CD4-positive, alpha-beta T cell (primary cell): ENCODE data around the gene SPTBN1. TPM values are rescaled to one million over a fixed set of nuclear protein-coding genes. Genes with fewer than 3 reads are reported as not detected.

Experiments
- ATAC-seq: fragments of 200-7000 bp; cut with Tn5 transposase; one replicate; pipeline ENCODE4 v1.10.0; 2022; ENCODE audit warnings: mild to moderate bottlenecking; ENCODE audit not compliant: poor library complexity
- CTCF ChIA-PET: fragments of 350-600 bp; sonication (Branson Sonifier 250); formaldehyde crosslinking; loops from one replicate; lab custom pipeline; 2021; ENCODE audit warnings: antibody characterized with exemption, inconsistent platforms; lab: Charles Lee
- POLR2A ChIA-PET: fragments of 350-600 bp; sonication (Branson Sonifier 250); formaldehyde crosslinking; loops from one replicate; lab custom pipeline; 2021; ENCODE audit warnings: antibody characterized with exemption, inconsistent platforms; lab: Charles Lee
- DNase-seq, 14 experiments: peaks; one replicate each; pipeline ENCODE4 v3.0.0-alpha.2; 2013 to 2020; ENCODE audit warnings: mixed read lengths in 2 of 14
- H3K27ac ChIP-seq, 2 donors: one replicate each; pipeline versions ENCODE4 v1.5.1 to v1.7.0; 2013; ENCODE audit warnings: low read length in 2 of 2, low read depth in 1 of 2, mild to moderate bottlenecking in 1 of 2
- H3K27me3 ChIP-seq, 2 experiments: 1 replicate in 1 of 2; 2 replicates in 1 of 2; pipeline versions ENCODE4 v1.6.1 to v1.7.0; 2013; ENCODE audit warnings: low read length in 2 of 2, control low read depth in 1 of 2, mild to moderate bottlenecking in 1 of 2, moderate library complexity in 1 of 2; ENCODE audit not compliant: insufficient read depth in 2 of 2, control insufficient read depth in 1 of 2
- H3K36me3 ChIP-seq: one replicate; pipeline ENCODE4 v1.6.1; 2013; ENCODE audit warnings: low read length, control low read depth; ENCODE audit not compliant: insufficient read depth
- H3K4me1 ChIP-seq: one replicate; pipeline ENCODE4 v1.6.1; 2013; ENCODE audit warnings: low read length, control low read depth; ENCODE audit not compliant: insufficient read depth
- H3K4me3 ChIP-seq: one replicate; pipeline ENCODE4 v1.5.1; 2013; ENCODE audit warnings: mild to moderate bottlenecking, low read length, moderate library complexity
- H3K9me3 ChIP-seq, 2 experiments: 1 replicate in 1 of 2; 2 replicates in 1 of 2; pipeline versions ENCODE4 v1.6.1 to v1.7.0; 2013; ENCODE audit warnings: low read length in 2 of 2, mild to moderate bottlenecking in 2 of 2, control low read depth in 1 of 2, moderate library complexity in 1 of 2; ENCODE audit not compliant: control insufficient read depth in 1 of 2, insufficient read depth in 1 of 2
- H3K27ac Mint-ChIP-seq: one replicate; pipeline ENCODE4 v1.8.0; 2020; ENCODE audit warnings: mixed read lengths
- H3K27me3 Mint-ChIP-seq: one replicate; pipeline ENCODE4 v1.8.0; 2021; ENCODE audit warnings: mixed read lengths
- H3K36me3 Mint-ChIP-seq: one replicate; pipeline ENCODE4 v1.8.0; 2021; ENCODE audit warnings: low read depth, mixed read lengths
- H3K4me1 Mint-ChIP-seq: one replicate; pipeline ENCODE4 v1.8.0; 2021; ENCODE audit warnings: low read depth, mixed read lengths
- H3K4me3 Mint-ChIP-seq: one replicate; pipeline ENCODE4 v1.8.0; 2020; ENCODE audit warnings: mild to moderate bottlenecking, mixed read lengths
- H3K9me3 Mint-ChIP-seq: one replicate; pipeline ENCODE4 v1.8.0; 2020; ENCODE audit warnings: mixed read lengths
- CTCF ChIP-seq: fragments of 200-600 bp; IDR thresholded peaks from one replicate; pipeline ENCODE4 v1.8.0; 2022; ENCODE audit warnings: antibody characterized with exemption, mild to moderate bottlenecking
- intact Hi-C, 2 experiments: fragments of 100-400 bp; cut with DNase I in 1 of 2; cut with micrococcal nuclease in 1 of 2; formaldehyde crosslinking; loops; one replicate each; pipeline versions ENCODE4 v1.15.1 to v1.9.0; 2023 to 2025; cut with DNase I, micrococcal nuclease
- total RNA-seq, 174 experiments: library from RNA in 2 of 174; stranded (reverse) in 2 of 174; gene quantifications; one replicate each; pipeline ENCODE4 v1.2.3 and lab custom pipeline; 2021 to 2026

SPTBN1 gene
- total RNA-seq, 2 experiments from 2014 or later: 156 to 166 TPM

GRCh38 chr2:54624591-54625071 lies 168.5 kb downstream of the SPTBN1 start:
- intact Hi-C loops: no loop called here
- TF ChIP-seq CTCF: no peak
- CTCF ChIA-PET: interaction anchor here (0.7 to 1.1 kb wide), 2 partner anchors 18 to 41 kb away, joined by 3 read pairs; no protein-coding TSS in a partner anchor
- Mint-ChIP-seq H3K27ac (no peak overlapping the region), H3K9me3 (no peaks in the 10 kb centered on the region), H3K4me1 (peaks cover 21% of the 10 kb centered on the region), H3K36me3 (peaks cover 99% of the 10 kb centered on the region), H3K27me3 (no peaks in the 10 kb centered on the region), H3K4me3 (no peak overlapping the region)
- ATAC-seq (no peak), DNase-seq (no peak)
- no peak overlapping the region for H3K27ac ChIP-seq
- no peaks in the 10 kb centered on the region for H3K9me3 ChIP-seq
- H3K27me3 ChIP-seq: no peaks in the 10 kb centered on the region
- peaks cover 97% of the 10 kb centered on the region for H3K36me3 ChIP-seq
- H3K4me1 ChIP-seq: no peaks in the 10 kb centered on the region
- POLR2A ChIA-PET: interaction anchor here (1.8 kb wide), 1 partner anchor 10 kb away, joined by 5 read pairs; no protein-coding TSS in a partner anchor
- H3K4me3 ChIP-seq: no peak overlapping the region

- CTCF ChIA-PET: interaction anchor here (1.6 kb wide), 1 partner anchor 39 kb away, joined by 3 read pairs; no protein-coding TSS in a partner anchor
- Mint-ChIP-seq H3K27ac (peak overlapping the region; percentile 29), H3K4me1 (peaks cover 14% of the 10 kb centered on the region), H3K4me3 (no peak overlapping the region), H3K27me3 (no peaks in the 10 kb centered on the region), H3K36me3 (peaks cover 99% of the 10 kb centered on the region), H3K9me3 (no peaks in the 10 kb centered on the region)
- H3K27me3 ChIP-seq: no peaks in the 10 kb centered on the region
- H3K36me3 ChIP-seq: peaks cover 97% of the 10 kb centered on the region
- no peak for ATAC-seq
- H3K4me1 ChIP-seq: no peaks in the 10 kb centered on the region
- POLR2A ChIA-PET: interaction anchor here (1.8 kb wide), 1 partner anchor 8 kb away, joined by 5 read pairs; no protein-coding TSS in a partner anchor
- no peak for DNase-seq
- intact Hi-C loops: no loop called here
- TF ChIP-seq CTCF: no peak
- H3K4me3 ChIP-seq: no peak overlapping the region
- no peaks in the 10 kb centered on the region for H3K9me3 ChIP-seq
- no peak overlapping the region for H3K27ac ChIP-seq
Observed at GRCh38 chr2:54626131-54626530, 170.0 kb downstream of the SPTBN1 start.

DNA sequence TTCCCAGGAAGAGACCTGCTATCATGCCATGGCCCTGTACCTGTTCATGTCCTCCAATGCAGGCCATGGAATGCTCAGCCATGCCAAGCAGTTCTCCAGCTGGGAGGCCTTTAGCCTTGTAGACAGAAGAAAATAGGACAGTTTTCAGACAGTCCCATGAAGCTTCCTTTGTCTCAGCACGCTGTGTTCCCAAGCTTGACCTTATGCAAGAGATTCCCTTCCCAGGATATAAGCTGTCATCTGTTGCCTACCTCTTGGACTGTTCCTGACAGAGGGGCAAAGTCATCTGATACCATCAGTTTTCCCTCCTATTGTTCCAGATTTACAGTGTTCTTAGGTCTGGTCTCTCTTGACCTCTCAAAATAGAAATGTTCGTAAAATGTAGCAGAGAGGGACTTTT lies 170.8 kb downstream of the SPTBN1 start:
- POLR2A ChIA-PET: interaction anchor here (0.7 kb wide), 1 partner anchor 68 kb away, joined by 3 read pairs; no protein-coding TSS in a partner anchor
- no peaks in the 10 kb centered on the region for H3K27me3 ChIP-seq
- intact Hi-C loops: no loop called here
- peaks cover 97% of the 10 kb centered on the region for H3K36me3 ChIP-seq
- peaks cover 99% of the 10 kb centered on the region for H3K36me3 Mint-ChIP-seq
- no peaks in the 10 kb centered on the region for H3K27me3 Mint-ChIP-seq
- DNase-seq (no peak), ATAC-seq (no peak)
- no peak overlapping the region for H3K4me3 ChIP-seq
- peaks cover 8% of the 10 kb centered on the region for H3K4me1 Mint-ChIP-seq
- no peak overlapping the region for H3K27ac ChIP-seq
- no peak overlapping the region for H3K4me3 Mint-ChIP-seq
- H3K27ac Mint-ChIP-seq: peak overlapping the region; percentile 29
- no peaks in the 10 kb centered on the region for H3K9me3 ChIP-seq
- CTCF ChIA-PET: interaction anchor here (1.2 to 1.6 kb wide), 2 partner anchors 38 to 69 kb away, joined by 3 read pairs; no protein-coding TSS in a partner anchor
- no peak for TF ChIP-seq CTCF
- H3K4me1 ChIP-seq: no peaks in the 10 kb centered on the region
- no peaks in the 10 kb centered on the region for H3K9me3 Mint-ChIP-seq
